Measurements from ENCODE around the gene ATXN1.

GRCh38 chr6:16339265-16339587, 422.0 kb downstream of the ATXN1 start:
- TF ChIP-seq, protein P1, sequence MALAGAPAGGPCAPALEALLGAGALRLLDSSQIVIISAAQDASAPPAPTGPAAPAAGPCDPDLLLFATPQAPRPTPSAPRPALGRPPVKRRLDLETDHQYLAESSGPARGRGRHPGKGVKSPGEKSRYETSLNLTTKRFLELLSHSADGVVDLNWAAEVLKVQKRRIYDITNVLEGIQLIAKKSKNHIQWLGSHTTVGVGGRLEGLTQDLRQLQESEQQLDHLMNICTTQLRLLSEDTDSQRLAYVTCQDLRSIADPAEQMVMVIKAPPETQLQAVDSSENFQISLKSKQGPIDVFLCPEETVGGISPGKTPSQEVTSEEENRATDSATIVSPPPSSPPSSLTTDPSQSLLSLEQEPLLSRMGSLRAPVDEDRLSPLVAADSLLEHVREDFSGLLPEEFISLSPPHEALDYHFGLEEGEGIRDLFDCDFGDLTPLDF (CRISPR knock-in tag; IDR thresholded peaks at IDR 0.05), result no peak
- TF ChIP-seq CTCF (CRISPR knock-in tag; IDR thresholded peaks at IDR 0.05) (no peak; the same call in 1 of the 2 replicates), SUZ12 (IDR thresholded peaks at IDR 0.05; ENCODE audit: low read depth, low read length) (no peak), HES4 (CRISPR knock-in tag; IDR thresholded peaks at IDR 0.05; ENCODE audit: borderline replicate concordance) (no peak), ELF4 (CRISPR knock-in tag; IDR thresholded peaks at IDR 0.05; ENCODE audit: borderline replicate concordance) (no peak), SIN3A (IDR thresholded peaks at IDR 0.05; ENCODE audit: borderline replicate concordance, low read depth, low read length) (no peak), SMARCC2 (IDR thresholded peaks at IDR 0.05) (no peak), ZBTB7A (CRISPR knock-in tag; IDR thresholded peaks at IDR 0.05) (no peak), NR2C2 (CRISPR knock-in tag; IDR thresholded peaks at IDR 0.05; ENCODE audit: borderline replicate concordance) (no peak), ZBTB49 (CRISPR knock-in tag; IDR thresholded peaks at IDR 0.05; ENCODE audit: borderline replicate concordance) (no peak), SYNCRIP (IDR thresholded peaks at IDR 0.05; ENCODE audit: insufficient read depth, low read depth, low read length) (no peak), XRCC5 (optimal IDR thresholded peaks at IDR 0.05; ENCODE audit: low read length) (no peak)
